Measurements from ENCODE around the gene L3MBTL1.

L3MBTL1 gene

DNA sequence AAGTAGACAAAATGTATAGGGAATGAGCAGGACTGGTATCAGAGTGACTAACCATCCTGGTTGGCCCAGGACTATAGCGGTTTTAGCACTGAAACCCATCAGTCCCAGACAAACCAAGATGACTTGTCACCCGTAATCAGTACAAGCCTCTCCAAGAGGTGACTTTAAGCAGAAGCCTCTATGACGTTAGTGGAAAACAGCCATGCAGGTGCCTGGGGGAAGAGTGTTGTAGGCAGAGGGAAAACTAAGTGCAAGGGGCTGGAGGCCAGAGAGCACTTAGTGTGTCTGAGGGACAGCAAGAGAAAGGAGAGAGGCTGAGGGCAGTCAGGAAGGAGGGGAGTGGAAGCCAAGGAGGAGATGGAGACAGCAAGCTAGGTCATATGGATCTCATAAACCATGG lies 53.5 kb downstream of the L3MBTL1 start:
- Histone ChIP-seq H3K18ac (ENCODE audit: low read length) (no peak overlapping the region), H4K5ac (ENCODE audit: low read length) (no peak overlapping the region), H3K4me3 (ENCODE audit: low read length) (no peak overlapping the region), H3K9ac (ENCODE audit: low read length) (no peak overlapping the region), H3K36me3 (ENCODE audit: control insufficient read depth, insufficient read depth, low read length) (no peaks in the 10 kb centered on the region), H3K27ac (ENCODE audit: low read depth, low read length) (no peak overlapping the region), H2BK15ac (replicated peaks; ENCODE audit: low read depth) (no peak overlapping the region), H3K56ac (ENCODE audit: low read length) (no peak overlapping the region), H3K4me2 (ENCODE audit: low read length) (no peak overlapping the region), H3K79me2 (ENCODE audit: control insufficient read depth, insufficient read depth, low read length) (no peaks in the 10 kb centered on the region), H3K27me3 (ENCODE audit: insufficient read depth, low read length, poor library complexity) (no peaks in the 10 kb centered on the region), H3K79me1 (ENCODE audit: low read length) (no peaks in the 10 kb centered on the region), H2BK5ac (ENCODE audit: low read length) (no peak overlapping the region), H3K23ac (ENCODE audit: low read length) (no peak overlapping the region), H3K4me1 (ENCODE audit: control insufficient read depth, low read depth, low read length) (no peaks in the 10 kb centered on the region), H2BK120ac (ENCODE audit: low read depth, low read length) (no peak overlapping the region), H4K8ac (ENCODE audit: low read depth, low read length) (no peak overlapping the region), H3K4ac (ENCODE audit: low read depth, low read length) (no peak overlapping the region), H2AK5ac (ENCODE audit: low read length) (no peak overlapping the region)
- DNase-seq: no peak
- WGBS (ENCODE audit: extremely low coverage, insufficient coverage, low lambda C conversion rate): no CpG with 5 or more reads among the region's 3 CpGs

DNA sequence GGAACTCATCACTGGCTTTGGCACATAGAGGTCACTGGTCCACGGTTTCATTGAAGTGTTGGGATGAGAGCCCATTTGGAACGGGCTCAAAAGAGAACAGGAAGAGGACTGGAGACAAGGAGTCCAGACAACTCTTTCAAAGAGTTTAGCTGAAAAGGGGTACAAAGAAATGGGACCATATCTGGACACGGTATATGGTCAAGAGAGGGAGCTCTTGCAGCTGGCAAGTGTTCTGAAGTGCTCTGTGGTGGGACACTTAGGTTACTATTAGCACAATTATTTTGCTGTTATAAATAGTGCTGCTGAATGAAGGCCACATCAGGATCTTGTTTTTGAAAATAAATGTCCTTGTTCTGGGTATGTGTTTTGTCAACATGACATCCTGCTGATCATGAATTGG lies 55.9 kb downstream of the L3MBTL1 start:
- H3K4me1 ChIP-seq (ENCODE audit: control insufficient read depth, low read depth, low read length): no peaks in the 10 kb centered on the region

DNA sequence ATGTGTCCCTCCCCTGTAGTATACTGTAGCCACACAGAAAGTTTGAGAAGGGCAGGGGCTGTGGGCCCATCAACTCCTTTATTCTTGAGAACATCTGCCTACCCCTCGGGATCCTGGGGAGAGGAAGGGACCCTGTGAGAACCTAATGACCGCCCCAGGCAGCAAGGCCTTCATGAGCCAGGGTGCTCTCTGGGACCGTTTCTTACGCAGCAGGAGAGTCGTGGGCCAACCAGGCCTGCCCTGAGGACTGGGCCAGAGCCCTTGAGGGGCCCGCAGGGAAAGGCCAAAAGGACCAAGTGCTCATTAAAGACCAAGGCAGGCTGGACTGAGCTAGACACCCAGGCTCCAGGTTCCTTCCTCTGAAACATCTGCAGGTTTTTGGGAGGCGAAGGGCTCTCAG lies 56.5 kb downstream of the L3MBTL1 start:
- H3K23ac ChIP-seq (ENCODE audit: low read length): no peak overlapping the region
- no peak overlapping the region for H3K27ac ChIP-seq (ENCODE audit: low read depth, low read length)
- H3K4ac ChIP-seq (ENCODE audit: low read depth, low read length): no peak overlapping the region
- H2BK15ac ChIP-seq (replicated peaks; ENCODE audit: low read depth): no peak overlapping the region
- no peak overlapping the region for H3K4me3 ChIP-seq (ENCODE audit: low read length)
- H2BK120ac ChIP-seq (ENCODE audit: low read depth, low read length): no peak overlapping the region
- no peaks in the 10 kb centered on the region for H3K27me3 ChIP-seq (ENCODE audit: insufficient read depth, low read length, poor library complexity)
- no peak overlapping the region for H3K56ac ChIP-seq (ENCODE audit: low read length)
- no peak overlapping the region for H2AK5ac ChIP-seq (ENCODE audit: low read length)
- DNase-seq: no peak
- H3K79me1 ChIP-seq (ENCODE audit: low read length): no peaks in the 10 kb centered on the region
- H4K5ac ChIP-seq (ENCODE audit: low read length): no peak overlapping the region
- no peaks in the 10 kb centered on the region for H3K4me1 ChIP-seq (ENCODE audit: control insufficient read depth, low read depth, low read length)
- no peak overlapping the region for H3K4me2 ChIP-seq (ENCODE audit: low read length)
- H3K9ac ChIP-seq (ENCODE audit: low read length): no peak overlapping the region
- WGBS (ENCODE audit: extremely low coverage, insufficient coverage, low lambda C conversion rate): no CpG with 5 or more reads among the region's 7 CpGs
- no peaks in the 10 kb centered on the region for H3K36me3 ChIP-seq (ENCODE audit: control insufficient read depth, insufficient read depth, low read length)
- no peak overlapping the region for H2BK5ac ChIP-seq (ENCODE audit: low read length)
- no peaks in the 10 kb centered on the region for H3K79me2 ChIP-seq (ENCODE audit: control insufficient read depth, insufficient read depth, low read length)
- H3K18ac ChIP-seq (ENCODE audit: low read length): no peak overlapping the region
- H4K8ac ChIP-seq (ENCODE audit: low read depth, low read length): no peak overlapping the region

More for the DNA sequence above, 55.9 kb downstream of the L3MBTL1 start:
- Histone ChIP-seq H4K5ac (ENCODE audit: low read length) (no peak overlapping the region), H4K8ac (ENCODE audit: low read depth, low read length) (no peak overlapping the region), H3K4me3 (ENCODE audit: low read length) (no peak overlapping the region), H2AK5ac (ENCODE audit: low read length) (no peak overlapping the region), H3K27me3 (ENCODE audit: insufficient read depth, low read length, poor library complexity) (no peaks in the 10 kb centered on the region), H2BK5ac (ENCODE audit: low read length) (no peak overlapping the region), H3K79me2 (ENCODE audit: control insufficient read depth, insufficient read depth, low read length) (no peaks in the 10 kb centered on the region), H3K4ac (ENCODE audit: low read depth, low read length) (no peak overlapping the region), H3K4me2 (ENCODE audit: low read length) (no peak overlapping the region), H2BK120ac (ENCODE audit: low read depth, low read length) (no peak overlapping the region), H3K36me3 (ENCODE audit: control insufficient read depth, insufficient read depth, low read length) (no peaks in the 10 kb centered on the region), H3K9ac (ENCODE audit: low read length) (no peak overlapping the region), H3K27ac (ENCODE audit: low read depth, low read length) (no peak overlapping the region), H3K56ac (ENCODE audit: low read length) (no peak overlapping the region), H3K18ac (ENCODE audit: low read length) (no peak overlapping the region), H3K23ac (ENCODE audit: low read length) (no peak overlapping the region), H2BK15ac (replicated peaks; ENCODE audit: low read depth) (no peak overlapping the region), H3K79me1 (ENCODE audit: low read length) (no peaks in the 10 kb centered on the region)
- WGBS (ENCODE audit: extremely low coverage, insufficient coverage, low lambda C conversion rate): no CpG with 5 or more reads among the region's 3 CpGs
- DNase-seq: no peak

DNA sequence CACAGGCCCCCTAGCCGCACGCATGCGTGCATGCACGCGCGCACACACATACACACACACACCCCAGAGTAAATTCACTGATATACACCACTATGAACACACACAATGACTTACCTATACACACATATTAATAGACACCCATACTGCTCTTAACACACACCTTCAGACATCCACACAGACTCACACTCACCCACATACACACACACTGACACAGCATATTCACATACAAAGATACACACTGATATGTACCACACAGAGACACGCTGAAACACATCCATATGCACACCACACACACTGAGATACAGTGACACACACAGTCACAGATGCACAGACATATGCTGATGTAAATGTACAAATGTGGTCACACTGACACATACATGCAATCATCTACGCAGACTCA lies 57.0 kb downstream of the L3MBTL1 start:
- H3K79me2 ChIP-seq (ENCODE audit: control insufficient read depth, insufficient read depth, low read length): no peaks in the 10 kb centered on the region
- no peak overlapping the region for H2AK5ac ChIP-seq (ENCODE audit: low read length)
- H3K9ac ChIP-seq (ENCODE audit: low read length): no peak overlapping the region
- H3K4me3 ChIP-seq (ENCODE audit: low read length): no peak overlapping the region
- H4K8ac ChIP-seq (ENCODE audit: low read depth, low read length): no peak overlapping the region
- H3K56ac ChIP-seq (ENCODE audit: low read length): no peak overlapping the region
- H3K36me3 ChIP-seq (ENCODE audit: control insufficient read depth, insufficient read depth, low read length): no peaks in the 10 kb centered on the region
- no peak overlapping the region for H3K4me2 ChIP-seq (ENCODE audit: low read length)
- no peak overlapping the region for H3K18ac ChIP-seq (ENCODE audit: low read length)
- H2BK5ac ChIP-seq (ENCODE audit: low read length): no peak overlapping the region
- no CpG with 5 or more reads among the region's 8 CpGs for WGBS (ENCODE audit: extremely low coverage, insufficient coverage, low lambda C conversion rate)
- H3K27me3 ChIP-seq (ENCODE audit: insufficient read depth, low read length, poor library complexity): no peaks in the 10 kb centered on the region
- H3K27ac ChIP-seq (ENCODE audit: low read depth, low read length): no peak overlapping the region
- no peak overlapping the region for H2BK120ac ChIP-seq (ENCODE audit: low read depth, low read length)
- no peaks in the 10 kb centered on the region for H3K79me1 ChIP-seq (ENCODE audit: low read length)
- DNase-seq: no peak
- no peak overlapping the region for H3K23ac ChIP-seq (ENCODE audit: low read length)
- no peak overlapping the region for H3K4ac ChIP-seq (ENCODE audit: low read depth, low read length)
- H3K4me1 ChIP-seq (ENCODE audit: control insufficient read depth, low read depth, low read length): no peaks in the 10 kb centered on the region
- no peak overlapping the region for H4K5ac ChIP-seq (ENCODE audit: low read length)
- no peak overlapping the region for H2BK15ac ChIP-seq (replicated peaks; ENCODE audit: low read depth)

DNA sequence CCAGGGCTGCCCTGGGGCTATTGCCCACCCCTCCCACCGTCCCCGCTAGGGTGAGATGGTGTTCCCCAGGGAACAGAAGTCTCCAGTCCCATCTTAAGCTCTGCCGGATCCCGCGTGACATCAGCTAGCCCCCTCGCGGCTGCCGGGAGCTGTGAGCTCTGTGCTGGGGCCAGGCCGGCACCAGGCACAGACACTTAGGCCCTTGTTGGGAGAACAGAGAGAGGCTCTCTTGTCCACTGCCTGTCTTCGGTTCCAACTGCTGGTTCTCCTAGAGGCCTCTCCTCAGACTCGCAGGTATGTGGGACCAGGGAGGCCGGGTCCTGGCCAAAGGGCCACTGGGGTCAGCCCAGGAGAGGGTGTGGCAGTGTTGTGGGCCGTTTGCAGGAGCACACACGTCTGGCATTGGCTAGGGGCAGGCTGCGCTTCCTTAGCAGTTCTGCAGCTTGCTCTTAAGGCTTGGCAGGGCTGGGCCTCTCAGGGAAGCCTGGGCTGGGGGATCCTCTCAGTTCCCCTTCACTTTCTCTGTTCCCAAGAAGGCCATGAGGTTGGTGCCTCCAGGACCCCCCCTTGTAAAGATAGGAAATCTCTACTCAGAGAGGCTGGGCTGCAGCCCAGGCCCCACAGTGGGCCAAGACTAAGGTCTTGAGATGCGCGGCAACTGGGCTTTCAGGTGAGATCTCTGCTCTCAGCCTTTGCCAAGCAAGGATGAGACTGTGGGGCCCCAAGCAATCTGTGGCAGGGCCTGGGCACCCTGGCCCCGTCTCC lies 57.7 kb downstream of the L3MBTL1 start:
- Histone ChIP-seq H3K27me3 (ENCODE audit: insufficient read depth, low read length, poor library complexity) (no peaks in the 10 kb centered on the region), H3K18ac (ENCODE audit: low read length) (no peak overlapping the region), H3K23ac (ENCODE audit: low read length) (no peak overlapping the region), H2BK5ac (ENCODE audit: low read length) (no peak overlapping the region), H3K9ac (ENCODE audit: low read length) (no peak overlapping the region), H3K4me3 (ENCODE audit: low read length) (no peak overlapping the region), H4K8ac (ENCODE audit: low read depth, low read length) (no peak overlapping the region), H3K79me2 (ENCODE audit: control insufficient read depth, insufficient read depth, low read length) (no peaks in the 10 kb centered on the region), H3K4me2 (ENCODE audit: low read length) (no peak overlapping the region), H3K4me1 (ENCODE audit: control insufficient read depth, low read depth, low read length) (no peaks in the 10 kb centered on the region), H3K56ac (ENCODE audit: low read length) (no peak overlapping the region), H2AK5ac (ENCODE audit: low read length) (no peak overlapping the region), H3K27ac (ENCODE audit: low read depth, low read length) (no peak overlapping the region), H3K4ac (ENCODE audit: low read depth, low read length) (no peak overlapping the region), H3K36me3 (ENCODE audit: control insufficient read depth, insufficient read depth, low read length) (no peaks in the 10 kb centered on the region), H3K79me1 (ENCODE audit: low read length) (no peaks in the 10 kb centered on the region), H2BK120ac (ENCODE audit: low read depth, low read length) (no peak overlapping the region), H2BK15ac (replicated peaks; ENCODE audit: low read depth) (no peak overlapping the region), H4K5ac (ENCODE audit: low read length) (no peak overlapping the region)
- WGBS (ENCODE audit: extremely low coverage, insufficient coverage, low lambda C conversion rate): no CpG with 5 or more reads among the region's 18 CpGs
- DNase-seq: no peak

DNA sequence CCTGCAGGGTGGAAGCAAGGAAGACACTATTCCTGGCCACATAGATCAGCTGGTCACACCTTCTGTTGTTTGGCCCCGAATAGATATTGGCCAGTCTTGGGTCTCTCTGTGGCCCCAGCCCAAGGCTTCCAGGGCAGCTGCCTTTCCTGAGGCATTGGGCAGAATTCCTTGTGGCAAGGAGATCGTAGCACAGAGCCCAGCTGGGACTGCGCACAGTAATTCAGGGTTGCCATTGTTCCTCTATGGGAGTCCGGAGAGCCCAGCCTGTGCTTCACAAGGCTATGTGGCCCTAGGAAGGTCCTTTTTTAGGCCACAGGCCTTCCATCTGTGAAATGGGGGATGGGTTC lies 58.2 kb downstream of the L3MBTL1 start:
- no peak overlapping the region for H3K4ac ChIP-seq (ENCODE audit: low read depth, low read length)
- no peak overlapping the region for H3K56ac ChIP-seq (ENCODE audit: low read length)
- no peak overlapping the region for H3K4me3 ChIP-seq (ENCODE audit: low read length)
- H3K9ac ChIP-seq (ENCODE audit: low read length): no peak overlapping the region
- no peaks in the 10 kb centered on the region for H3K79me1 ChIP-seq (ENCODE audit: low read length)
- DNase-seq: no peak
- WGBS (ENCODE audit: extremely low coverage, insufficient coverage, low lambda C conversion rate): no CpG with 5 or more reads among the region's 4 CpGs
- H3K36me3 ChIP-seq (ENCODE audit: control insufficient read depth, insufficient read depth, low read length): no peaks in the 10 kb centered on the region
- no peaks in the 10 kb centered on the region for H3K4me1 ChIP-seq (ENCODE audit: control insufficient read depth, low read depth, low read length)
- no peak overlapping the region for H2BK5ac ChIP-seq (ENCODE audit: low read length)
- no peak overlapping the region for H3K27ac ChIP-seq (ENCODE audit: low read depth, low read length)
- H3K23ac ChIP-seq (ENCODE audit: low read length): no peak overlapping the region
- H3K79me2 ChIP-seq (ENCODE audit: control insufficient read depth, insufficient read depth, low read length): no peaks in the 10 kb centered on the region
- H3K27me3 ChIP-seq (ENCODE audit: insufficient read depth, low read length, poor library complexity): no peaks in the 10 kb centered on the region
- H3K4me2 ChIP-seq (ENCODE audit: low read length): no peak overlapping the region
- H4K8ac ChIP-seq (ENCODE audit: low read depth, low read length): no peak overlapping the region
- H2BK15ac ChIP-seq (replicated peaks; ENCODE audit: low read depth): no peak overlapping the region
- no peak overlapping the region for H2BK120ac ChIP-seq (ENCODE audit: low read depth, low read length)
- no peak overlapping the region for H3K18ac ChIP-seq (ENCODE audit: low read length)
- H2AK5ac ChIP-seq (ENCODE audit: low read length): no peak overlapping the region
- no peak overlapping the region for H4K5ac ChIP-seq (ENCODE audit: low read length)
